ENCODE measurements around the gene ZSWIM6.

DNA sequence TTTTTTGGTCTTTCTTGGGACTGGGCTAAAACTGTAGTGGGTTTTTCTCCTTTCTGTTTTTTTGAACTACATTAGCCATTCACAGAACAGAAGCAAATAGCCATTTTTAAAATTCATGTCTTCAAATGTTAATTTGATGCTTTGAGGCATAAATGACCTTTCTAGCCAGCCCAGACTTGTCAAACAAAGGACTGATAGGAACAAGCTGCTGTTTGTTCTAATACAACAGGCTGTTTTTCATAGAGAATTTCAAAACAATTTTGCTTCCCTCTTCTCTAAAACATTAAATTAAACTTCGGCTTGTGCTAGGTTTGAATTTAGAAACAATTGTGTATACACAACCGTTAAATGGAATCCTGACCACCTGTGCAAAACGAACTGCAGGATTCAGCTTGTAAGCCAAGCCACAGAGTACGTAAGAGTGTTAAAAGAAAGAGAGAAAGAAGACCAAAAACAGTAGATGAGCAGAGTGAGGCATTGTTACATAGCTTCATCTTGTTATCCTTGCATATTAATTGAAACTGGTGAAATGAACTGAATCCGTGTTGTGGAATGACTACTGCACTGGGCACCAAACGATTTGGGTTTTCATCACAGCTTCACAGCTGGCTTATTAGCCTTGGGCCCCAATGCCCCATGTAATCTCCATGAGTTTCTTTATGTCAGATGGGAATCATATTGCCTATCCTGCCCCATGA is 100.0 kb downstream of the ZSWIM6 start:
- TF ChIP-seq SP1 (IDR thresholded peaks at IDR 0.05) (no peak), NFRKB (IDR thresholded peaks at IDR 0.05) (no peak), FOXM1 (IDR thresholded peaks at IDR 0.05; ENCODE audit: borderline replicate concordance) (no peak), ELF4 (IDR thresholded peaks at IDR 0.05) (no peak), SUZ12 (IDR thresholded peaks at IDR 0.05) (no peak), FOXA1 (IDR thresholded peaks at IDR 0.05) (no peak)
